ENCODE data around the gene BCAS3.
"Not testable (repeated sequence)": the region's sequence is repeated elsewhere in the genome, so short reads cannot be mapped to it uniquely, and the experiment has no call there.

The BCAS3 gene

DNA sequence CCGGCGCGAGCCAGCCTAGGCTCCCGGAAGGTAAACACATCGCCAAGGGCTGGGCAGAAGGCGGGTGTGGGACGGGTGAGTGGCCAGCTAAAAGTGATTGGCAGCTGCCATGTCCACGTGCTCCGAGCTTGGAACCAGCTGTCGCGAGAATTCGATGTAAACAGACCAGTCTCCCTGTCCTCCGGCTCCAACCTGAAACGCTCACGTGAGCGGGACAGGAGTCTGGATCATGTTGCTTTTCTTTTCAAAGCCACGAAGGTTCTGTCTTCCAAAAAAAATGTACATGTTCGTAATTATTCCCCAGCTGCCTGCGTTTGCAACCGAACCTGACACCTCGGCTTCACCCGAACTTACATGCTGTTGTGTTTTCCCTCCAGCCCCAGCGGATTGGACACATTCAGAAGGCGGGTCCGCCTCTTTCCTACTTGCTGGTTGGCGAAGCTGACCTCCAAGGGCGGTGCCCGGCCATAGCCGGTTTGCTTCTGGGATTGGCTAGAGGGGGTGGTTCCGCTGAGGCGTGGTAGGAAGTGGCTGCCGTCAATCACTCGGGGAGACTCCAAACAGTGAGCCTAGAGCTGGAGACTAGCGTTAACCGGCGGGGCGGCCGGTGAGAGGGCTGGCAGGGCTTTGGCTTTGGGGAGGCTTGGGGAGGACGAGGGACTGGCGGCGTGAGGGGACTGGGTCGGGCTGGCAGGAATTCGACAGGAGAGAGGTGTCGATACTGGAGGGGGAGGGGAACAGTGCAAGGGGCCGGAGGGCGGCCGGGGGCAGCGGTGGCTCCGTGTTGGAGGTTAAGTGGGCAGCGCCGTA lies at the start of gene BCAS3:
TSS of gene BCAS3 (plus strand) at position 544 of the 810 bp plus-strand sequence.
- DNase-seq = peak; percentile 98

DNA sequence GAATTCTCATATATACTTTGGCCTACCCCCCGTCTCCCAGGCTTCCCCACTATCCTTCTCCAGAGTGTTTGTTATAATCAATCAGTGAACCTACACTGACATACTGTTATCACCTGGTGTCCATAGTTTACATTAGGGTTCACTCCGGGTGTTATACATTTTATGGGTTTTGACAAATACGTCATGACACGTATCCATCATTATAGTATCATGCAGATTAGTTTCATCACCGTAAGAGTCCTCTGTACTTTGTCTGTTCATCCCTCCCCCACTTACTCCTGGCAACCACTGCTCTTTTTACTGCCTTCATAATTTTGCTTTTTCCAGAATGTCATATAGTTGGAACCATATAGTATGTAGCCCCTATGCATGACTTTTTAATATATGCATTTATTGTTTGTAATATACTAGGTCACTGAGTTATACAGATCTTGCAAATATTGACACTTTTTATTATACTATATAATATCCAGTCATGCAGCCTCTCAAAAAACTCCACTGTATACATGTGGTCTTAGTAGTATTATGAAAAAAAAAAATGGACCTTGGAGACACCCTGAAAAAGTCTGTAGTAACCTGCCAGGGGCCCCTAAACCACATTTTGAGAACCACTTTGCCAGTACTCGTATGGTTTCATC lies 49.3 kb upstream of the BCAS3 start:
- no peak for DNase-seq

DNA sequence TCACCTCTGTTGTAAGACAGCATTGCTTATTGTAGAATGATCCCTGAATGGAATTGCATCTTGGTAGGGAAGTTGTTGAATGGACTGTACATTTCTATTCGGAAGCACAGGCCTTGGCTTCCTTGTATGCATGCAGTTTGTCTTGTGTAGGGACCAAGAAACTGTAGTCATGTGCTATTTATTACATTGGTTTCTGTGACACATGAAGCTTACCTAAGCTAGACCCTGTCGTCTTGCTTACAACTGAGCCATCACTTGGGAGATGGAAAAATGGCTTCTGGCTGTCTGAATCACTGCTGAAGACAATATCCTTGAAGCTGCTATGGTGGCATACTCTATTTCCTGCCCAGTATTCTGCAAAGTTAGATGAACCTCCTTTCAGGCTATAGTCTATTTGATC lies 48.5 kb upstream of the BCAS3 start:
- no peak for DNase-seq

DNA sequence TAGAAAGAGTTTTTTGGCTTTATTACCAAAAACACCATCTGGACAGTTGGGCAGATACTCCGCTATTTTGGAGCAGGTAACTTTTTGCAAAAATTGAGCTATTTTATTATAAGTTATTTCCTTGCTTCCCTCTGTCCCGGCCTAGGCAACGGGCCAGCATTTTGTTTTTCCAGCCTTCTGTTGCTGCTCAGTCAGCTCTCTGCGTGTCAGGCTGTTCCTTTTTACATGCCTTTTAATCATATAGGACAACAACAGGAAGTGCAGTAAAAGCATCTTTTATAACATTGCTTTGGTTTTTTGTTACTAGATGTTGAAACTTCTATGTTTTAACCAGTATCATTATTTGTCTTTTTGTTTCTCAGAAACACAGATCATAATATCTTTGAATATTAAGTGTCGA lies 47.3 kb upstream of the BCAS3 start:
- DNase-seq = no peak

DNA sequence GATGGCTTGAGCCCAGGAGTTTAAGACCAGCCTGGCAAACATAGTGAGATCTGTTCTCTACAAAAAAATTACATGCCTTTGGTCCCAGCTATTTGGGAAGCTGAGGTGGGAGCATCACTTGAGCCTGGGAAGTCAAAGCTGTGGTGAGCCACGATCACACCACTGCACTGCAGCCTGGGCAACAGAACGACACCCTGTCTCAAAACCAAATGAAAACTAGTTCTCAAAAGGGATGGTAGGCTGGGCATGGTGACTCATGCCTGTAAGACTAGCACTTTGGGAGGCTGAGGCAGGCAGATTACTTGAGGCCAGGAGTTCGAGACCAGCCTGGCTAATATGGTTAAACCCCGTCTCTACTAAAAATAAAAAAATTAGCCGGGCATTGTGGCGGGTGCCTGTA lies 46.5 kb upstream of the BCAS3 start:
- DNase-seq = no peak

DNA sequence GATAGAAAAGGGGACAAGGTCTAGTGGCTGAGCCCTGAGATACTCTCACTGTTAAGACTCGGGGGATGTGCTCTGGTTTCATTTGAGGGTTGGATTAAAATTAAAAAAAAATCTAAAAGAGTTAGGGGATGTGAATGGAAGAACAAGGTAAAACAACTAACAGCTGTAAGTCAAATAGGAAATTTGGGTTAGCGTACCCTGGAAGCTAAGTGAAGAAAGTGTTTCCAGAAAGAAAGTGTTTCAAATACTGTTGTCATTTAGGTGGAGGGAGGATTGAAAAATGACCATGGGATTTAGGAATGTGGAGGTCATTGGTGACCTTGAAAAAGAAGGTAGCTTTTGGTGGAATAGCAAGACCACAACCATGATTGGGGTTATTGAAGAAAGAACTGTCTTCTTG lies 40.0 kb upstream of the BCAS3 start:
- no peak for DNase-seq

DNA sequence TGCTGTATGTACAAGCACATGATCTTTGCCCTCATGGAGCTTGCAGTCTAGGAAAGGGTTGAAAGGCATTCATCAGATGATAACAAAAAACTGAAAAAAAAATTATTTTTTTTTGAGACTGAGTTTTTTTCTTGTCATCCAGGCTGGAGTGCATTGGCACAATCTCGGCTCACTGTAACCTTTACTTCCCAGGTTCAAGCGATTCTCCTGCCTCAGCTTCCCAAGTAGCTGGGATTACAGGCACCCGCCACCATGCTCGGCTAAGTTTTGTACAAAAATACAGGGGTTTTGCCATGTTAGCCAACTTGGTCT lies 38.7 kb upstream of the BCAS3 start:
- DNase-seq = no peak

DNA sequence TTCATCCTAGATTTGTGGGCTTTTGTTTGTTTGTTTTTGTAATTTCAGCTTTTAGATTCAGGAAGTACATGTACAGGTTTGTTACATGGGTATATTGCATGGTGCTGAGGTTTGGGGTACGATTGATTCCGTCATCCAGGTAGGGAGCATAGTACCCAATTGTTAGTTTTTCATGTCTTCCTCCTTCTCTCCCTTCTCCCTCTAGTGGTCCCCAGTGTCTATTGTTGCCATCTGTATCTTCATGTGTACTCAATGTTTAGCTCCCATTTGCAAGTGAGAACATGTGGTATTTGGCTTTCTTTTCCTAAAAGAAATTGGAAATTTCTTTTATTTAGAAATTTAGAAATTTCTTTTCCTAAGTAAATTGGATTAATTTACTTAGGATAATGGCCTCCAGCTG lies 37.1 kb upstream of the BCAS3 start:
- no peak for DNase-seq

DNA sequence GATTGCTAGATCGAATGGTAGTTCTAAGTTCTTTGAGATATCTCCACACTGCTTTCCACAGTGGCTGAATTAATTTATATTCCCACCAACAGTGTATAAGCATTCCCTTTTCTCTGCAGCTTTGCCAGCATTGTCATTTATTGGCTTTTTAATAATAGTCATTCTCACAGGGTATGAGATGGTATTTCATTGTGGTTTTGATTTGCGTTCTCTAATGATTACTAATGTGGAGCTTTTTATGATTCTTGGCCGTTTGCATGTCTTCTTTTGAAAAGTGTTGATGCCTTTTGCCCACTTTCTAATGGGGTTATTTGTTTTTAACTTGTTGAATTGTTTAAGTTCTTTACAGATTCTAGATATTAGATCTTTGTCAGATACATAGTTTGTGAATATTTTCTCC lies 36.5 kb upstream of the BCAS3 start:
- no peak for DNase-seq

DNA sequence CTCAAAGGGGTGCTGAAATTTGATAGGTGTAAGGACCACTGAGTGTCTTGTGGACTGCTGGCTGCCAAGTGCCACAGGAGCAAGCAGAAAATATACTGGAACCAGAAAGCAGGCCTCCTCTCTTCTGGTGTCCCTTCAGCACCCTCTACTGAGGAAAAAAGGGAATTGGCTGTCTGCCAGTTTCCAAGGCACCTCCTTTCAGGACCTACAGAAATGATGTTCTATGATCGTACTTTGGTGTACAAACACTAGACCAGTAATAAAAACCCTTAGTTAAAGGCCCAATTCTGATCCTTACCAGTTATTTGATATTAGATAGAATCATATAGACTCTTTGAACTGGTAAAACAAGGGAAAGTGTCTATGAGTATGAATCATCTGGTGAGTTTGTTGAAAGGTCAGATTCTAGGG lies 35.8 kb upstream of the BCAS3 start:
- DNase-seq = peak; percentile 6

DNA sequence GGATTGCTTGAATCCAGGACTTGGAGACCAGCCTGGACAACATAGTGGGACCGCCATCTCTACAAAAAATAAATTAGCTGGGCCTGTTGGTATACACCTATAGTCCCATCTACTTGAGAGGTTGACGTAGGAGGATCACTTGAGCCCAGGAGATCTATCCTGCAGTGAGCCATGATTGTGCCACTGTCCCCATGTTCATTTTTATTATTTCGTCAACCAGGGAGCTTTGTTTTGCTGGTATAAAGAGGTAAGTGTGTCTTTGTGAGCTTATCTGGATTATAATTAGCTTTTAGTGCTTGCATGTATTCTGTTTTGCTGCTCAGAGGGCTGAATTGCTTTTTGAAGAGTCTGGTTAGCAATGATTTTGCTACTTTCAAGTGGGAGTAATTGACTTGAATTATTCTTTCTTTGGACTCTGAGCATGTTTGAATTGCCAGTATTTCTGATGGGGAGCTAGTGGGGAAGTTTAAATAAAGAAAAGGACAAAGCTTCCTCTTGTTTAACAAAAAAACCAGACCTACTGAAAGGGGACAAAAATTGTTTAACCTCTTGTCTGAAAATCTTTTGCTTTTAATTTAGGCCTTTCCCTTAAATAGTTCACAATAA lies 31.6 kb upstream of the BCAS3 start:
- DNase-seq = no peak

DNA sequence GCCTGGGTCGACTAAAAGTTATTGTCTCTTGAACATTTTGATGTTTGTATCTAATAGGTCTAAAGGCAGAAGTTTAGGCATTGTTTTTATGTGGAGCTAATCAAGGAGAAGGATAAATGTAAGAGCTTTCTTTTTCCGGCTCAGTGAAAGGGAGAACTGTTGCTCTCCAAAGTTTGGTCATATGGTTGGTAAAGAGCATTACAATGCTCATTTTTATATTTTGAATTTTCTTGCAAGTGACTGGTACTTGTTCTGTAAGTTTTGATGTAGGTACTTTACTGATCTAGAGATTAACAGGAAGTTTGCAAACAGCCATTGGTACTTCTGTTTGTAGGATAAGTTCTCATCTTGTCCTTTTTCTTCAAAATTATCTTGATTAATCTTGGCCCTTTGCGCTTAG lies 30.9 kb upstream of the BCAS3 start:
- no peak for DNase-seq

DNA sequence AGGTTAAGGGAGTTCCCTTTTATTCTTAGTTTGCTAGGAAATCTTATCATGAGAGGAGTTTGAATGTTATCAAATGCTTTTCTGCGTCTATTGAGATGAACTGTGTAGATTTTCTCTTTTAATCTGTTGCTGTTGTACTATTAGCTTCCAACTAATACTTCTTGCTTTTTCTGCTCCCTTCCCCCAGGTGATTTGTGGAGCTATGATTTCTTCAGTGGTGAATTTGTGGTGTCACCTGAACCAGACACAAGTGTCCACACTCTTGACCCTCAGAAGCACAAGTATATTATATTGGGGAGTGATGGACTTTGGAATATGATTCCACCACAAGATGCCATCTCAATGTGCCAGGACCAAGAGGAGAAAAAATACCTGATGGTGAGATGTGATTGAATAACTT lies 29.9 kb upstream of the BCAS3 start:
- no peak for DNase-seq

DNA sequence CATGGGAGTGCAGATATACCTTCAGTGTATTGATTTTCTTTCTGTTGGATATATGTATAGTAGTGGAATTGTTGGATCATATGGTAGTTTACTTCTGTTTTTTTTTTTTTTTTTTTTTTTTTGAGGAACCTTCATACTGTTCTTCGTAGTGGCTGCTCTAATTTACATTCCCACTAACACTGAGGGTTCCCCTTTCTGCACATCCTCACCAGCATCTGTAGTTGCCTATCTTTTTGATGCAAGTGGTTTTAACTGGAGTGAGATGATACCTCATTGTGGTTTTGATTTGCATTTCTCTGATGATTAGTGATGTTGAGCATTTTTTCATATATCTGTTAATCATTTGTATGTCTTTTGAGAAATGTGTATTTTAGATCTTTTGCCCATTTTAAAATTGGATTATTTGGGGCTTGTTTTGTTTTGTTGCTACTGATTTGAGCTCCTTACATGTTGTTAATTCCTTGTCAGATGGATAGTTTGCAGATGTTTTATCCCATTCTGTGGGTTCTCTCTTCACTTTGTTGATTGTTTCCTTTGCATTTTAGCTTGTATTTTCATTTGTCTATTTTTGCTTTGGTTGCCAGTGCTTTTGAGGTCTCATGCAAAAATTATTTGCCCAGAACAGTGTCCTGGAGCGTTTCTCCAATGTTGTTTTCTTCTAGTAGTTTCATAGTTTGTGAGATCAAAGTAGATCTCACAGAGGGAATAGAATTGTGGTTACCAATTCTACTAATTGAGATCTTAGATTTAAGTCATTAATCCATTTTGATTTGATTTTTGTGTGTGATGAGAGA lies 25.0 kb upstream of the BCAS3 start:
- no peak for DNase-seq

DNA sequence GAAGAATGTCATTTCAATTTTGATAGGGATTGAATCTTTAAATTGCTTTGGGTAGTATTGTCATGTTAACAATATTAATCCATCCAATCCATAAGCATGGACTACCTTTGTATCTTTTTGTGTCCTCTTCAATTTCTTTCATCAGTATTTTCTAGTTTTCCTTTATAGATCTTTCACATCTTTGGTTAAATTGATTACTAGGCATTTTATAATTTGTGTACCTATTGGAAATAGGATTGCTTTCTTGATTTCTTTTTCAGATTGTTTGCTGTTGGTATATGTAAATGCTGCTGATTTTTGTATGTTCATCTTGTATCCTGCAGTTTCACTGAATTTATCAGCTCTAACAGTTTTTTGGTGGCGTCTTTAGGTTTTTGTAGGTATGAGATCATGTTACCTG lies 24.1 kb upstream of the BCAS3 start:
- no peak for DNase-seq

DNA sequence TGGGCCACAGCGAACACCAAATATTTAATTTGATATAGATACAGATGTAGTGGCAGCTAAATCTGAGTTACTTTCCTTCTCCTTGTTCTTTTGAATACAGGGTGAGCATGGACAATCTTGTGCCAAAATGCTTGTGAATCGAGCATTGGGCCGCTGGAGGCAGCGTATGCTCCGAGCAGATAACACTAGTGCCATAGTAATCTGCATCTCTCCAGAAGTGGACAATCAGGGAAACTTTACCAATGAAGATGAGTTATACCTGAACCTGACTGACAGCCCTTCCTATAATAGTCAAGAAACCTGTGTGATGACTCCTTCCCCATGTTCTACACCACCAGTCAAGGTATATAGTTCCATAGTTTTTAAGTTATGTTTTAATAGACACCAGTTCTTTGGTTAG lies 21.2 kb upstream of the BCAS3 start:
- DNase-seq = no peak

DNA sequence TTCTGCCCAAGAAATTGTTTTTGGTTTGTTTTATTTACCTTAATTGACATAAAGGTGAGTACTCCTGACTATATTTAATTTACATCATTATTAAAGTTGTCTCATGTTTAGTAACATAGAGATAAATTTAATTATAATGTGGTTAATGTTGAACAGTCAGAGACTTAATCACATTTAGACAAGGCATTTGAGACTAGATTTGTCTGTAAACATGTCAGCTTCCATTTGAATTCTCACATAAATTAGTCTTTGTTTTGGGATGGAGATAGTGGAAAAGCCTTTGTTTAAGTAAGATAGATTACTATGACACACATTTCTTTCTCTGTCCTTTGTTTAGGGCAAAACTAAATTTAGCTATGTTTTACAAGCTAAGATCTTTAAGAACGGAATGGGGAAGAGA lies 18.5 kb upstream of the BCAS3 start:
- DNase-seq = no peak

DNA sequence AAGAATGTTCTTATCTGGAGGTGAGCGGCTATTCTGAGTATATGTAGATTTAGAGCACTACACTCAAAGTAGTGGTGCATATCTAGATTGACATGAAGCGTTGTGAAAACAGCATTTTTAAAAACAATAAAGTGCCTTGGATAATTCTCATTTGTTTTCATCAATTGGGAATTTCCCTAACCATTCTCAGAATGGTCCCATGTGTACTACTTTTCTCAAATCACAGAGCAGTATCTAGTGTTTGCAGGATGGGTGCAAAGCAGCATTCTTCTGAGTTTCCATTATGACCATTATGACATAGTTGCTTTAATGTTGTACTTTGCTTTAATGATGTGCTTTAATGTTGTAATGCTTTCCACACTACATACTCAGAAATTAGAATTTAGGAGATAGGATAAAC lies 16.2 kb upstream of the BCAS3 start:
- DNase-seq = no peak

DNA sequence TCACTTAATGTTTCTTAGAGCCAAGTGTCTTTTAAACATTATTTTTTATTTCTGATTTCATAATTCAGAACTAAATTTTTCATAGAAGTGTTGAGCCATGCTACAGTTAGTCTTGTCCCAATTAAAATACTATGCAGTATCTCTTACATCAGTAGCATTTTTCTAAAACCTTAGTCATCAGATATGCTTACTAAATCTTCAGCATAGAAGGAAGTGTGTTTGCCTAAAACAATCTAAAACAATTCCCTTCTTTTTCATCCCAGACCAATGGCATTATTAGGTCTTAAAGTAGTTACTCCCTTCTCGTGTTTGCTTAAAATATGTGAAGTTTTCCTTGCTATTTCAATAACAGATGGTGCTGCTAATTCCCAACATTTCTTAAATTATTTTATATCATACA lies 13.6 kb upstream of the BCAS3 start:
- no peak for DNase-seq

DNA sequence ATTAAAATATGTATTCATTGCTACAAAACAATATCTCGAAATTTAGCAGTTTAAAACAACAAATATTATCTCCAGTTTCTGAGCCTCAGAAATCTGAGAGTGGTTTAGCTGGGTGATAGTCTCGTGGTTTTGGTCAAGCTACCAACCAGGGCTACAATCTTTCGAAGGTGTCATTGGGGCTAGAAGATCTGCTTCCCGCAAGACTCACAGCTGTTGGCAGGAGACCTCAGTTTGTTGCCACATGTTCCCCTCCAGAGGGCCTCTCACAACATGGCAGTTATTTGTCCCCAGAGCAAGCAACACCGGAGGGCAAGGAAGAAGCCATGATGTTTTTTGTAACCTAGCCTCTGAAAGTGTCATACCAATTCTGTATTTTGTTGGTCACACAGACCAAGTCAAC lies 12.0 kb upstream of the BCAS3 start:
- DNase-seq = no peak

DNA sequence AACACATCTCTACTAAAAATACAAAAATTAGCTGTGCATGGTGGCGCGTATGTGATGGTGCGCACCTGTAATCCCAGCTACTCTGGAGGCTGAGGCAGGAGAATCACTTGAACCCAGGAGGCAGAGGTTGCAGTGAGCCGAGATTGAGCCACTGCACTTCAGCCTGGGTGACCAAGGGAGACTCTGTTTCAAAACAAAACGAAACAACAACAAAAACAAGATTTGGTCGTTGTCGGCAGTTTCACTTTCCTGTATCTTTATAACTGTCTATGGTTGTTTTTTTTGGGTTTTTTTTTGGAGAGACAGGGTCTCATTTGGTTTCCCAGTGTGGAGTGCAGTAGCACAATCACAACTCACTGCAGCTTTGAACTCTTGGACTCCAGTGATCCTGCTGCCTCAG lies 8.9 kb upstream of the BCAS3 start:
- DNase-seq = not testable (repeated sequence)

DNA sequence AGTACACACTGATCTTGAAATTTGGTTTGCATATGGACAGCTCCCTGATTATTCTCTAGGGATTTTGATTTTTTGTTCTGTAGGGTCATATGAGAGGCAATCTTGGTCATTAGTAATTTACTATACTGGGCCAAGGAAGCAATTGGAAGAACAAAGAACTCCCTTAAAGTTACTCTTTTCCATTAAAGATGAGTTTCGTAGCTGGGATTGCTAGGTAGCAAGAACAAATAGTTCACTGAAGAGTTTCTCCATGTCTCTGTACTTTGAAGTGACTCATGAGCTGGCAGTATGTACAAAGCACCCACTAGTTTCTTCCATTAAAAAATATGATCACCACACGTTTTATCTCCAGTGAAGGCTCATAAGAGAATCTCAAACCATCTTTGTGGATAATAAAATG lies 6.2 kb upstream of the BCAS3 start:
- no peak for DNase-seq

DNA sequence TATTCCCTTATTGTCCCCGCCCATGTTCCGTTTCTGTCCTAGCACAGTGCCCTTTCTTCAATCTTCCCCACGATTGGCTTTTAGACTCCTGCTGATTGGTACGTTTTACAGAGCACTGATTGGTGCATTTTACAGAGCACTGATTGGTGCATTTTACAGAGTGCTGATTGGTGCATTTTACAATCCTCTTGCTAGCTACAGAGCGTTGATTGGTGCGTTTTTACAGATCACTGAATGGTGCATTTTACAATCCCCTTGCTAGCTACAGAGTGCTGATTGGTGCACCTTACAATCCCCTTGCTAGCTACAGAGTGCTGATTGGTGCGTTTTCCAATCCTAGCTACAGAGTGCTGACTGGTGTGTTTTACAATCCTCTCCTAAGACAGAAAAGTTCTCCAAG lies 3.0 kb upstream of the BCAS3 start:
- not testable (repeated sequence) for DNase-seq

DNA sequence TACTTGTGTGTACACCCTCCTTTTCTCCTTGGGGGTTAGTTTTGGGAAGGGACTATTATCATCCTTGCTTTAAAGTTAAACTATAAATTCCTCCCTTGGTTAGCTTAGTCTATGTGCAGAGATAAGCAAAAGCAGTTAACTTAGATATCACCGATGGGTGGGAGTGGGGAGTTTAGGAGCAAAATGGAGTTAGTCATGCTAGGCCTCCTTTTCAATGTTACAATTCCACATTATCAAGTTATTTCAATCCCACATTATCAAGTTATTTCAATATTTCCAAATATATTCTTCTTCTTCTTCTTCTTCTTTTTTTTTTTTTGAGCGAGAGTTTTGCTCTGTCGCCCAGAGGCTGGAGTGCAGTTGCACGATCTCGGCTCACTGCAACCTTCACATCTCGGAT lies 1.7 kb upstream of the BCAS3 start:
- no peak for DNase-seq
